Fibroblast of lung (primary cell): ENCODE data around the gene SGCA.

ENCODE experiments used
- CTCF ChIP-seq, 2 donors: IDR thresholded peaks in 1 of 2; conservative IDR thresholded peaks in 1 of 2; 1 replicate in 1 of 2; 2 replicates in 1 of 2; pipeline ENCODE4 v1.5.1; 2011 to 2012; ENCODE audit warnings: low read length in 2 of 2, control low read depth in 1 of 2, inconsistent platforms in 1 of 2, low read depth in 1 of 2, mild to moderate bottlenecking in 1 of 2
- EZH2 ChIP-seq: IDR thresholded peaks from 2 replicates; pipeline ENCODE4 v1.5.1; 2012; ENCODE audit warnings: low read length, control low read depth, mild to moderate bottlenecking; ENCODE audit errors: missing control alignments

GRCh38 chr17:50194140-50194933 is 28.5 kb downstream of the SGCA start:
- TF ChIP-seq EZH2 (no peak), CTCF (conservative IDR thresholded peaks at IDR 0.05 in 1 of 2, IDR thresholded peaks at IDR 0.05 in 1 of 2; ENCODE audit: low read depth in 1 of 2, low read length in 2 of 2) (no peak)
